Left hindlimb (tissue), 1 donor: ENCODE results near the gene LSS.
"Not testable (repeated sequence)": the region's sequence is repeated elsewhere in the genome, so short reads cannot be mapped to it uniquely, and the experiment has no call there.

ENCODE experiments used
- DNase-seq: peaks from one replicate; pipeline ENCODE4 v3.0.0-alpha.2; 2018

LSS gene

GRCh38 chr21:46185716-46186115 lies 42.9 kb downstream of the LSS start:
- no peak for DNase-seq

GRCh38 chr21:46184625-46185555 lies 43.7 kb downstream of the LSS start:
- DNase-seq = peak; percentile 87

- no peak for DNase-seq
Measured at GRCh38 chr21:46183910-46184624, 44.5 kb downstream of the LSS start, which contains the start of gene SPATC1L. Gene SPATC1L, minus strand, starts transcription at chr21:46184459. Its CDS starts 1,643 bp downstream, at chr21:46182816.

GRCh38 chr21:46183337-46183909 lies 45.2 kb downstream of the LSS start:
- not testable (repeated sequence) for DNase-seq

GRCh38 chr21:46182548-46183336 lies 45.8 kb downstream of the LSS start:
- DNase-seq = no peak

- no peak for DNase-seq
Measured at GRCh38 chr21:46181953-46182547, 46.5 kb downstream of the LSS start.

GRCh38 chr21:46181436-46181835 lies 47.1 kb downstream of the LSS start:
- DNase-seq = no peak

GRCh38 chr21:46180778-46181391 lies 47.7 kb downstream of the LSS start:
- DNase-seq = no peak

- DNase-seq = no peak
Measured at GRCh38 chr21:46180079-46180722, 48.4 kb downstream of the LSS start.

GRCh38 chr21:46179708-46180078 lies 48.9 kb downstream of the LSS start:
- no peak for DNase-seq

GRCh38 chr21:46178961-46179360 lies 49.6 kb downstream of the LSS start:
- no peak for DNase-seq

GRCh38 chr21:46176443-46177129 lies 52.0 kb downstream of the LSS start:
- not testable (repeated sequence) for DNase-seq

GRCh38 chr21:46173573-46173972 lies 55.0 kb downstream of the LSS start:
- no peak for DNase-seq

GRCh38 chr21:46172863-46173528 lies 55.6 kb downstream of the LSS start:
- no peak for DNase-seq

- DNase-seq = no peak
Measured at GRCh38 chr21:46171996-46172862, 56.3 kb downstream of the LSS start.

- DNase-seq = no peak
Measured at GRCh38 chr21:46171585-46171984, 57.0 kb downstream of the LSS start.

- not testable (repeated sequence) for DNase-seq
Measured at GRCh38 chr21:46170436-46171193, 58.0 kb downstream of the LSS start.
